VCaP (cell line): Measurements from ENCODE around the gene PI16.
"Not testable (repeated sequence)": the region's sequence is repeated elsewhere in the genome, so short reads cannot be mapped to it uniquely, and the experiment has no call there.

Experiments used
- H3K27ac ChIP-seq: fragments of 450-650 bp; 2 replicates; pipeline ENCODE4 v1.5.1; 2017
- TF ChIP-seq, protein P1 (sequence below): fragments of 450-650 bp; conservative IDR thresholded peaks from 2 replicates; pipeline ENCODE4 v1.5.1; 2017; ENCODE audit warnings: mild to moderate bottlenecking, moderate library complexity

The PI16 gene

DNA sequence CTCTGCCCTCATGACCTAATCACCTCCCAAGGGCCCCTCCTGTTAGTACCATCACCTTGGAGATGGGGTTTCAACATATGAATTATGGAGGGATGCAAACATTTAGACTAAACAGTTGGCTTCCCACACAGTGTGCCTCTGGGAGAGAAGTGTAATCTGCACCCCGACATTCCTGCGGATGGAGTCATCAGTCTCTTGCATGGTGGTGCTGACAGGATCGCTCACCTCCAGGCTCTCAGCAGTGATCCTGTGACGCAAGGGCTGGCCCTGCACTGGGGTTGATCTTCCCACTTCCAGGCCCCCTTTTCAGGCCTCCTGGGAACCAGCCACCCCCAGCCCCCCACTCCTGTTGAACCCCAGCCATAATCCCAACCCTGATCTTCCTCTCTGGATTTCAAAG lies 16.0 kb upstream of the PI16 start:
- H3K27ac ChIP-seq = no peak overlapping the region

DNA sequence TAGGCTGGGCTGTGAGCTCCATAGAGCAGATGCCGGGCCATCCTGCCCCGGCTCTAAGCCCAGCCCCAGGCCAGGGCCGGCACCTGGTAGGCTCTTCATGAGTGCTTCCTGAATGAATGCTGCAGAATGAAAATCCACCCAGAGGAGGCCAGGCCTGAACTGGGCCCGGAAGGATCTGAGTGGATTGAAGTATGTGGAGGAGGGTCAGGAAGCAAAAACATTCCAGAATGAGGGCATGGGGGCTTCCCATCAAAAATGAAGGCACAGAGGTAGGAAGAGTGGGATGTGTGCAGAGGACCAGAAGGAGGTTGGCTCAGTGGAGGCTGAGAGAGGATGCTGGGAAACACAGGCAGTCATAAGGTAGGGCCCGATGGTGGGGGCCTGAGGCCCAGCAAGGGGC lies 15.5 kb upstream of the PI16 start:
- not testable (repeated sequence) for H3K27ac ChIP-seq

More for the DNA sequence above, 16.0 kb upstream of the PI16 start:
- TF ChIP-seq, protein P1, sequence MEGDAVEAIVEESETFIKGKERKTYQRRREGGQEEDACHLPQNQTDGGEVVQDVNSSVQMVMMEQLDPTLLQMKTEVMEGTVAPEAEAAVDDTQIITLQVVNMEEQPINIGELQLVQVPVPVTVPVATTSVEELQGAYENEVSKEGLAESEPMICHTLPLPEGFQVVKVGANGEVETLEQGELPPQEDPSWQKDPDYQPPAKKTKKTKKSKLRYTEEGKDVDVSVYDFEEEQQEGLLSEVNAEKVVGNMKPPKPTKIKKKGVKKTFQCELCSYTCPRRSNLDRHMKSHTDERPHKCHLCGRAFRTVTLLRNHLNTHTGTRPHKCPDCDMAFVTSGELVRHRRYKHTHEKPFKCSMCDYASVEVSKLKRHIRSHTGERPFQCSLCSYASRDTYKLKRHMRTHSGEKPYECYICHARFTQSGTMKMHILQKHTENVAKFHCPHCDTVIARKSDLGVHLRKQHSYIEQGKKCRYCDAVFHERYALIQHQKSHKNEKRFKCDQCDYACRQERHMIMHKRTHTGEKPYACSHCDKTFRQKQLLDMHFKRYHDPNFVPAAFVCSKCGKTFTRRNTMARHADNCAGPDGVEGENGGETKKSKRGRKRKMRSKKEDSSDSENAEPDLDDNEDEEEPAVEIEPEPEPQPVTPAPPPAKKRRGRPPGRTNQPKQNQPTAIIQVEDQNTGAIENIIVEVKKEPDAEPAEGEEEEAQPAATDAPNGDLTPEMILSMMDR = no peak

DNA sequence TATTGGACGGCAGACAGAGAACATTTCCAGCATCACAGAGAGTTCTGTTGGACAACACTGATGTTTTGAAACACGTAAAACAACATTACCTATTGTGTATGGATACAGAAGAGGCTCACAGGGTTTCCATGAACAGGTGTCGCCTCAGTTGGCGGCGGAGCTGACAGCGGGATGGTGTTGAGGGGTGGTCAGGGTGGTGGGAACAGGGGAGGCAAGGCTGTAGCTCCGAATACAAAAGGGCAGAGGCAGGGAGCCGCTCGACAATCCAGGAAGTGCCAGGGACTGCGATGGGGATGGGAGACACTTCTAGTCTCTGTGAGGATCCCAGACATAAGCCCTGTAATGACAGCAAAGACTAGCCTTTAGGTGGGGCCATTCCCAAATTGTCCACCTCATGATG lies 14.5 kb upstream of the PI16 start:
- no peak overlapping the region for H3K27ac ChIP-seq
- TF ChIP-seq, protein P1 = no peak

DNA sequence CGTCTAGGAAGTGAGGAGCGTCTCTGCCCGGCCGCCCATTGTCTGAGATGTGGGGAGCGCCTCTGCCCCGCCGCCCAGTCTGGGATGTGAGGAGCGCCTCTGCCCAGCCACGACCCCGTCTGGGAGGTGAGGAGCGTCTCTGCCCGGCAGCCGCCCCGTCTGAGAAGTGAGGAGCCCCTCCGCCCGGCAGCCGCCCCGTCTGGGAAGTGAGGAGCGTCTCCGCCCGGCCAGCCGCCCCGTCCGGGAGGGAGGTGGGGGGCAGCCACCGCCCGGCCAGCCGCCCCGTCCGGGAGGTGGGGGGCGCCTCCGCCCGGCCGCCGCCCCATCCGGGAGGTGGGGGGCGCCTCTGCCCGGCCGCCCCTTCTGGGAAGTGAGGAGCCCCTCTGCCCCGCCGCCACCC lies 13.0 kb upstream of the PI16 start:
- H3K27ac ChIP-seq = not testable (repeated sequence)

DNA sequence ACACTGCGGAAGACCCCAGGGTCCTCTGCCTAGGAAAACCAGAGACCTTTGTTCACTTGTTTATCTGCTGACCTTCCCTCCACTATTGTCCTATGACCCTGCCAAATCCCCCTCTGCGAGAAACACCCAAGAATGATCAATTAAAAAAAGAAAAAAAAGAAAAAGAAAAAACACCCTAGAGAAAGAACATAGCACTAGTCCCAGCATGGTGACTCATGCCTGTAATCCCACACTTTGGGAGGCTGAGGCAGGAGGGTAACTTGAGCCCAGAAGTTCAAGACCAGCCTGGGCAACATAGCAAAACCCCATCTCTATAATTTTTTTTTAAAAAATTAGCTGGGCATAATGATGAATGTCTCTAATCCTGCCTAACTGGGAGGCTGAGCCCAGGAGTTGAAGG lies 12.2 kb upstream of the PI16 start:
- not testable (repeated sequence) for H3K27ac ChIP-seq

DNA sequence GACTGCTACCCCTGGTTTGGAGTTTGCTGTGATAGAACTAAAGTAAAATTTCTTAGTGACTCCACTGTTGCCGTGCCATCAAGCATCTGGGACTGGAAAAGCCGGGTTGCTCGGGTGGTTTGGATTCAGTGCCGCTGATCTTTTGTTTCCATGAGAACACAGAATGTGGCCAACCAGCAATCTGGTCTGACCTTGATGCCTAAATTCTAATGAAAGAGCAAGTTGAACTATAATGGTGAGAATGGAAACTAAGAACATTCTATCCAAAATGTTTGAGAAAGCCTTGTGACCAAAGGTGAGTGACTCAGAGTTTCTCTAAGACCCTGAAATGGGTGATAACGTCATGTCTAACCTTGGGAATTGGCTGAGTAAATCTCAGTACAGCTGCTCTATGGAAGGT lies 9.9 kb upstream of the PI16 start:
- TF ChIP-seq, protein P1 = no peak
- no peak overlapping the region for H3K27ac ChIP-seq

DNA sequence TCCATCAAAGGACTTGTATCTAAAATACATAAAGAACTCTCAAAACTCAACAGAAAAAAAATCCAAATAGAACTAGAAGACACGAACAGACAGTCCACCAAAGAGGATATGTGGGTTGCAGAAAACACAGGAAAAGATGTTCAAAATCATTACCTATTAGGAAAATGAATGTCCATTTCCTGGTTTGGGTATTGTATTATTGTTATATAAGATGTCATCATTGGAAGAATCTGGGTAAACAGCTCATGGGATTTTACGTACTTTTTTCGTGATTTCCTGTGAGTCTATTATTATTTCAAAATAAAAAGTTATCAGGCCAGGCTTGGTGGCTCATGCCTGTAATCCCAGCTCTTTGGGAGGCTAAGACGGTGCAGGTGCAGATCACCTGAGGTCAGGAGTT lies 9.2 kb upstream of the PI16 start:
- TF ChIP-seq, protein P1 = no peak
- H3K27ac ChIP-seq = no peak overlapping the region

DNA sequence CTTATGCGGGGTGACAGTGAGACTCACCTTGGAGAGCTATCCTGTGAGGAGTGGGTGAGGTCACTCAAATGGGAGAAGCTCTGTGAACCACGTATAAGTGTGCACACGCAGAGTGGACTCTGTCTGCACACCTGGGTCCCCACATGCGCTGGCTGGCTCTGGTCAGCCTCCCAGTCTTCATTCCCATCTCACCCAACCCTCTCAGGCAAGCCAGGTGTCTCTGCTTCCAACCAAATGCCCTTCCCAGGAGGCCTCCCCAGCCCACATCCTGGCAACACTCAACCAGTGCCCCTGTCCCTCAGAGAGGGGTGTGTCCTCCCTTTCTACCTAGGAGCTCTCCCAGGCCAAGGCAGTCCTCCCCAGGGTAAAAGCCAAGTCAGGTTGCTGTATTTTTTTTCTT lies 8.0 kb upstream of the PI16 start:
- TF ChIP-seq, protein P1 = no peak

DNA sequence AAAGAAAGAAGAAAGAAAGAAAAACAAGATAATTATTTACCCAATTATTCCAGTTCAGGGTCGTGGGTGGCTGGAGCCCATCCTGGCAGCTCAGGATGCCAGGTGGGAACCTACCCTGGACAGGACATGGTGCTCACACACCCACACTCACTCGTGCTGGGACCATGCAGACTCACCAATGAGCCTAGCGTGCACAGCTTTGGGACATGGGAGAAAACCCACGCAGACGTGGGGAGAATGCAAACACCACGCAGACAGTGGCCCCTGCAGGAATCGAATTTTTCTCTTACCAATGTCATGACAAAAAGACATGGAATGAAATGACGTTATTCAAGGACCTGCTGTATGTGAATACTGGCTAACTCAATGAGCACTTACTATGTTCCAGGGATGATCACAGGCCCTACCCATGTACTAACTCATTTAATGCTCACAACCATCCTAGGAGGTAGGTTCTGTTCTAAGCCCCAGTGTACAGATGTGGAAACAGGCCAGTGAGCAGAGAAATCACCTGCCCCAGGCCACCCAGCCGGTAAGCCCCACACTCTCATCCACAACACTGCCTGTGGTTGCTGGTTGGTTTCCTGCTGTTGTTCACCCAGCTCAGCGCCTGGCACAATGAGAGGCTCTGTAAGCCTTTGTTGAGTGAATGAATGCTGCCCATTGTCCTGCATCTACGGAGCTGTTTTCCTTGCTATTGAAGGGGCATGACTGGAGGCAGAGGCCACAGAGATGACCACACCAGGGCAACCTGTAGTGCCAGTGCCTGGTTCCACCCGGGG lies 6.8 kb upstream of the PI16 start:
- H3K27ac ChIP-seq = no peak overlapping the region
- TF ChIP-seq, protein P1 = no peak

More for the DNA sequence above, 8.0 kb upstream of the PI16 start:
- H3K27ac ChIP-seq = no peak overlapping the region

DNA sequence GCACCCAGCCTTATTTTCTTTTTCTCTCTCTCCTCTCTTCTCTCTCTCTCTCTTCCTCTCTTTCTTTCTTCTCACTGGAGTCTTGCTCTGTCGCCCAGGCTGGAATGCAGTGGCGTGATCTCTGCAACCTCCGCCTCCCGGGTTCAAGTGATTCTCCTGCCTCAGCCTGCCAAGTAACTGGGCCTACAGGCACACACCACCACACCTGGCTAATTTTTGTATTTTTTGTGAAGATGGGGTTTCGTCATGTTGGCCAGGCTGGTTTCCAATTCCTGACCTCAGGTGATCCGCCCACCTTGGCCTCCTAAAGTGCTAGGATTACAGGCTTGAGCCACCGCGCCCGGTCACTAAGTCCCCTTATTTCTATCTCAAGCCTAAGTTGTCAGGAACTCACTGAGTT lies 5.5 kb upstream of the PI16 start:
- H3K27ac ChIP-seq = not testable (repeated sequence)
